Gastroesophageal sphincter (tissue), 4 donors: ENCODE measurements around the gene AP2A2. TPM values are rescaled to one million over a fixed set of nuclear protein-coding genes. Genes with fewer than 3 reads are reported as not detected.

Experiments
- ATAC-seq: fragments of 150-250 bp; one replicate; pipeline ENCODE4 v1.9.1; 2016; ENCODE audit warnings: mild to moderate bottlenecking, moderate library complexity
- H3K27ac ChIP-seq, 4 donors: fragments of 200-600 bp; sonication (generic) in 3 of 4; 1 replicate in 3 of 4; 2 replicates in 1 of 4; pipeline ENCODE4 v1.5.1; 2016 to 2019
- H3K27me3 ChIP-seq: fragments of 200-600 bp; sonication (generic); one replicate; pipeline ENCODE4 v1.5.1; 2019
- H3K36me3 ChIP-seq, 2 donors: fragments of 200-600 bp; sonication (generic); one replicate each; pipeline ENCODE4 v1.5.1; 2019; ENCODE audit warnings: control low read depth in 1 of 2
- H3K4me1 ChIP-seq, 3 donors: fragments of 200-600 bp; sonication (generic); 1 replicate in 2 of 3; 2 replicates in 1 of 3; pipeline ENCODE4 v1.5.1; 2016 to 2019; ENCODE audit warnings: control low read depth in 2 of 3
- H3K4me3 ChIP-seq, 2 donors: fragments of 200-600 bp; sonication (generic); one replicate each; pipeline ENCODE4 v1.5.1; 2019; ENCODE audit warnings: mild to moderate bottlenecking in 1 of 2, moderate library complexity in 1 of 2
- H3K9me3 ChIP-seq, 3 donors: fragments of 200-600 bp; sonication (generic); one replicate each; pipeline ENCODE4 v1.5.1; 2017 to 2019; ENCODE audit warnings: control low read depth in 2 of 3
- EP300 ChIP-seq: sonication (generic); formaldehyde crosslinking; IDR thresholded peaks from one replicate; pipeline ENCODE4 v1.6.1; 2017; ENCODE audit warnings: antibody characterized with exemption, mild to moderate bottlenecking
- POLR2A ChIP-seq, 2 donors: fragments of 450-650 bp; IDR thresholded peaks; one replicate each; pipeline ENCODE4 v1.6.1; 2017; ENCODE audit warnings: antibody characterized with exemption in 2 of 2, mild to moderate bottlenecking in 2 of 2, moderate library complexity in 1 of 2
- POLR2AphosphoS5 ChIP-seq: sonication (generic); formaldehyde crosslinking; IDR thresholded peaks from one replicate; pipeline ENCODE4 v1.6.1; 2017; ENCODE audit warnings: antibody characterized with exemption
- WGBS, 2 donors: methylation state at CpG; one replicate each; pipeline ENCODE4 v1.1.5; 2018; ENCODE audit warnings: low coverage in 1 of 2; 5-methylcytosine and 5-hydroxymethylcytosine counted together
- total RNA-seq, 4 donors: library from RNA; depleted of rRNA; stranded (reverse); fragments of >200 nt; gene quantifications; one replicate each; pipeline ENCODE4 v1.1.0, GENCODE V29; 2016
- TF ChIP-seq, protein P1 (sequence below), 4 experiments: fragments of 200-600 bp in 2 of 4; fragments of 450-650 bp in 2 of 4; sonication (generic) in 1 of 4; IDR thresholded peaks; one replicate each; pipeline ENCODE4 v1.5.1; 2017 to 2019; ENCODE audit warnings: antibody characterized with exemption in 4 of 4, mild to moderate bottlenecking in 2 of 4, moderate library complexity in 2 of 4

The AP2A2 gene
- total RNA-seq, 4 donors from 2014 or later: 47.9 to 88.5 (median 61.6) TPM

DNA sequence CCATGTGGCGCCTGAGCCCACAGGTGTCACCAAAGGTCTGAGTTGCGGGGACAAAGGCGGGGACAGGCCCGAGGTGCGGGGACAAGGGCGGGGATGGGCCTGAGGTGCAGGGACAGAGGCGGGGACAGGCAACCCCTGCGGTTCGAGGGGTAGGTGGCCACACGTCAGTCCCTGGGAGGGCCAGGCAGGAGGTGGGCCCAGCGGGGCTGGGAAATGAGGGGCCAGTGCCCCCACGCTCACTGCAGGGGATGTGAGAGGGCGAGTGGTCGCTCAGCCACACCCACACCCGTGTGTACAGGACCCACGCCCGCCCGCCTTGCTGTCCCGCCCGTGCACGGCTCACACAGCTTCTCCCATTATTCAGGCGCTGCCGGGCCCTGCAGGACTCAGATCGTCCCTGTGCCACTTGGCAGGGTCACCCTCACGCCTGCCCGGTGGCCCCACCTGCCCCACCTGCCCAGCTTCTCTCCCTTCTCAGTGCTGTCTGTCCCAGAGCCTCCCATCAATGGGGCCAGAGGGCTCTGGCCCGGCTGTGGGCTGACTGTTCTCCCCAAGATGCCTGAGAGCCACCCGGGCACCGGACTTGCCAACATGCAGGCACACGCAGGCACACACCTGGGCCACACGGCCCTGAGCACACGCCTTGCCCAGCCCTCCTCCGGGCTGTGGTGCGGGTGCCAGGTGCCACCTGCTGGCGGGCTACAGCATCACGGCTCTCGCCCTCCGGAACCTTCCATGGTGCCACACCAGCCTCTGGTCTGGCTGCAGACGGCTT lies 125.1 kb downstream of the AP2A2 start:
- WGBS, 2 donors: 62 to 83% methylated on average over 1 to 14 of the region's 39 CpGs
- H3K4me1 ChIP-seq: peaks cover 0 to 8% (median 0%) of the 10 kb centered on the region in 3 donors
- peak; percentile 70 for ATAC-seq
- no peaks in the 10 kb centered on the region for H3K36me3 ChIP-seq
- TF ChIP-seq, protein P1, sequence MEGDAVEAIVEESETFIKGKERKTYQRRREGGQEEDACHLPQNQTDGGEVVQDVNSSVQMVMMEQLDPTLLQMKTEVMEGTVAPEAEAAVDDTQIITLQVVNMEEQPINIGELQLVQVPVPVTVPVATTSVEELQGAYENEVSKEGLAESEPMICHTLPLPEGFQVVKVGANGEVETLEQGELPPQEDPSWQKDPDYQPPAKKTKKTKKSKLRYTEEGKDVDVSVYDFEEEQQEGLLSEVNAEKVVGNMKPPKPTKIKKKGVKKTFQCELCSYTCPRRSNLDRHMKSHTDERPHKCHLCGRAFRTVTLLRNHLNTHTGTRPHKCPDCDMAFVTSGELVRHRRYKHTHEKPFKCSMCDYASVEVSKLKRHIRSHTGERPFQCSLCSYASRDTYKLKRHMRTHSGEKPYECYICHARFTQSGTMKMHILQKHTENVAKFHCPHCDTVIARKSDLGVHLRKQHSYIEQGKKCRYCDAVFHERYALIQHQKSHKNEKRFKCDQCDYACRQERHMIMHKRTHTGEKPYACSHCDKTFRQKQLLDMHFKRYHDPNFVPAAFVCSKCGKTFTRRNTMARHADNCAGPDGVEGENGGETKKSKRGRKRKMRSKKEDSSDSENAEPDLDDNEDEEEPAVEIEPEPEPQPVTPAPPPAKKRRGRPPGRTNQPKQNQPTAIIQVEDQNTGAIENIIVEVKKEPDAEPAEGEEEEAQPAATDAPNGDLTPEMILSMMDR (IDR thresholded peaks at IDR 0.05): peak in 3 of 4 experiments; percentile 73 to 87 (median 86)
- TF ChIP-seq POLR2AphosphoS5: no peak
- H3K27me3 ChIP-seq: peaks cover 87% of the 10 kb centered on the region
- H3K27ac ChIP-seq: no peak overlapping the region
- H3K9me3 ChIP-seq: no peaks in the 10 kb centered on the region
- no peak overlapping the region for H3K4me3 ChIP-seq

DNA sequence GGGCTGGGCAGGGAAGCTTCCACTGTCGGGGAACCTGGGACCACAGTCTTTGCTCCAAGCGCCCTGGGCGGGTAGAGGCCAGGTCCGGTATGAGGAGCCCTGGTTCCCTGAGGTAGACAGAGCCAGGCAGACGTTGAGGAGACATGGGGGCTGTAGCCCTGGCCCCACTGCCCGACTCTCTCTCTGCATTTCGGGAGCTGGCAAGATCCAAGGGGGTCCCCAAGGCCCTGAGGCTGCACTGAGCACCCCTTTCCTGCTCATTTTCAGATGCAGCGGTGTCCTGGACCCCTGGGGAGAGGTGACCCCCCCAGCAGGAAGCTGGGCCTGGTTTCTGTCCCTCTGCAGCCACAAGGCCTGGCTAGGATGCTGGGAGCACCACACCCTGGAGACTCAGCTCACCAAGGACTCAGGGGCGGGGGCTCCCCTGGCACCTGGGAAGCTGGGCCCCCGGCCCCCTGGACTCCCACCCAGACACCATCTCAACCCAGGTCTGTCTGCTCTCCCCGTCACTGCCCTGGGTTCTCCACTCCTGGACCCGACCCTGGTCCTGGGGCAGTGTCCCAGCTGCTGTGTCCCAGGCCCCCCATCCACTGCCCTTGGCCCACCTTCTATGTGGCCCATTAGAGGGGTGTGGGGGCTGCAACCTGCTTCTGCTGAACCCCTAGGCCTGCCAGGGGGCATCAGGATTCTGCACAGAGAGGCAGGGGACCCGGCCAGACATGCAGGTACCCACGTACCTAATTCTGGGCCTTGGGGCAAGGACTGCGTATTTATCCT lies 125.9 kb downstream of the AP2A2 start:
- TF ChIP-seq POLR2A (IDR thresholded peaks at IDR 0.05) (no peak), POLR2AphosphoS5 (no peak), EP300 (no peak)
- TF ChIP-seq, protein P1 (IDR thresholded peaks at IDR 0.05): no peak
- Histone ChIP-seq H3K4me1 (peaks cover 0 to 8% (median 0%) of the 10 kb centered on the region in 3 donors), H3K36me3 (no peaks in the 10 kb centered on the region), H3K4me3 (no peak overlapping the region), H3K9me3 (no peaks in the 10 kb centered on the region), H3K27me3 (peaks cover 95% of the 10 kb centered on the region), H3K27ac (no peak overlapping the region)
- WGBS, 2 donors: 67% methylated on average over 1 of the region's 15 CpGs; no CpG with 5 or more reads in 1 of the 2 donors
- ATAC-seq: peak; percentile 3

- 70% methylated on average over 2 of the region's 25 CpGs; no CpG with 5 or more reads in 1 of the 2 donors for WGBS, 2 donors
Measured at GRCh38 chr11:1052133-1053011, 126.7 kb downstream of the AP2A2 start.

GRCh38 chr11:1053121-1053901 lies 127.6 kb downstream of the AP2A2 start:
- H3K9me3 ChIP-seq: no peaks in the 10 kb centered on the region
- no peaks in the 10 kb centered on the region for H3K36me3 ChIP-seq
- no peak overlapping the region for H3K4me3 ChIP-seq
- no peak for ATAC-seq
- H3K27ac ChIP-seq: no peak overlapping the region
- H3K27me3 ChIP-seq: peaks cover 99% of the 10 kb centered on the region
- H3K4me1 ChIP-seq: peaks cover 0 to 8% (median 0%) of the 10 kb centered on the region in 3 donors
- TF ChIP-seq EP300 (no peak), POLR2A (IDR thresholded peaks at IDR 0.05) (no peak), POLR2AphosphoS5 (no peak)
- TF ChIP-seq, protein P1 (IDR thresholded peaks at IDR 0.05): no peak
- 82% methylated on average over 3 of the region's 25 CpGs; no CpG with 5 or more reads in 1 of the 2 donors for WGBS, 2 donors

More at GRCh38 chr11:1052133-1053011, 126.7 kb downstream of the AP2A2 start:
- no peak overlapping the region for H3K27ac ChIP-seq
- H3K9me3 ChIP-seq: no peaks in the 10 kb centered on the region
- H3K4me1 ChIP-seq: peaks cover 0 to 8% (median 0%) of the 10 kb centered on the region in 3 donors
- H3K27me3 ChIP-seq: peaks cover 99% of the 10 kb centered on the region
- ATAC-seq: no peak
- no peak overlapping the region for H3K4me3 ChIP-seq
- H3K36me3 ChIP-seq: no peaks in the 10 kb centered on the region
- TF ChIP-seq, protein P1 (IDR thresholded peaks at IDR 0.05): no peak
- TF ChIP-seq POLR2AphosphoS5: no peak
- TF ChIP-seq POLR2A (IDR thresholded peaks at IDR 0.05): no peak
- TF ChIP-seq EP300: no peak
